Upper lobe of right lung (tissue), 1 donor: ENCODE data around the gene SLFN14. TPM values are rescaled to one million over a fixed set of nuclear protein-coding genes. Genes with fewer than 3 reads are reported as not detected.
"Not testable (repeated sequence)": the region's sequence is repeated elsewhere in the genome, so short reads cannot be mapped to it uniquely, and the experiment has no call there.

Experiments
- ATAC-seq: fragments of 200-7000 bp; cut with Tn5 transposase; one replicate; pipeline ENCODE4 v1.9.1; 2020; ENCODE audit warnings: mild to moderate bottlenecking, moderate library complexity
- DNase-seq: peaks from one replicate; pipeline ENCODE4 v3.0.0-alpha.2; 2020
- H3K27ac ChIP-seq: fragments of 200-600 bp; one replicate; pipeline ENCODE4 v1.8.0; 2022
- H3K27me3 ChIP-seq: fragments of 200-600 bp; one replicate; pipeline ENCODE4 v1.8.0; 2022; ENCODE audit warnings: mild to moderate bottlenecking
- H3K36me3 ChIP-seq: fragments of 200-600 bp; one replicate; pipeline ENCODE4 v1.8.0; 2022
- H3K4me1 ChIP-seq: fragments of 200-600 bp; one replicate; pipeline ENCODE4 v1.8.0; 2022
- H3K4me3 ChIP-seq: fragments of 200-600 bp; one replicate; pipeline ENCODE4 v1.8.0; 2022; ENCODE audit warnings: mild to moderate bottlenecking
- H3K9me3 ChIP-seq: fragments of 200-600 bp; one replicate; pipeline ENCODE4 v1.8.0; 2022
- CTCF ChIP-seq: fragments of 200-600 bp; IDR thresholded peaks from one replicate; pipeline ENCODE4 v1.8.0; 2022; ENCODE audit warnings: antibody characterized with exemption
- intact Hi-C: fragments of 100-400 bp; cut with DNase I; formaldehyde crosslinking; loops from one replicate; pipeline ENCODE4 v1.11.0; 2022
- total RNA-seq: library from RNA; stranded (reverse); fragmentation: NEBNext Ultra II Directional; extraction: Animal tissue kit (Norgen Biotek cat#: 25700); gene quantifications from one replicate; pipeline ENCODE4 v1.2.1, GENCODE V29; 2021
- donor health status: DM: no; HTN: yes; CAD: no; lungs with severe emphysema.

Gene SLFN14
- total RNA-seq, 1 donor from 2014 or later, result not detected

DNA sequence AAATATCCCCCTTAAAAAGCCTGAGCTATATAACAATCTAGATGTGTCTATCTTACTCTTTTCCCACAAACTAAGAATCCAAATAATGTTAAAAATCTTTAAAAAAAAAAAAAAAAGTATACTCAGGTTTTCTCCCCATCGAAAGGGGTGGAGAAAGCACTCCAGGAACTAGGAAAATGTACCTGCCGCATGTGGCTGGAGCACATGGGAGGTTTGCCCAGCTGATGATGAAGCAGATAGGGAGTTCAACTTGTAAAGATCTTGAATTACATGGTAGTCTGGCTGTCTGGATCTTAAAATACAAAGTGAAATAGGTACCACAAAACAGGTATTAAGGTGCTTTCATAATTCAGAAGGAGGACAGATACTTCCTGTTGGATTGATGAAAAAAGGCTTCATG lies 8.8 kb upstream of the SLFN14 start:
- peaks cover 8% of the 10 kb centered on the region for H3K36me3 ChIP-seq
- no peak for ATAC-seq
- no peak for TF ChIP-seq CTCF
- no peaks in the 10 kb centered on the region for H3K9me3 ChIP-seq
- intact Hi-C loops, result no loop called here
- peaks cover 35% of the 10 kb centered on the region for H3K4me1 ChIP-seq
- H3K27me3 ChIP-seq, result no peaks in the 10 kb centered on the region
- no peak overlapping the region for H3K4me3 ChIP-seq
- no peak overlapping the region for H3K27ac ChIP-seq
- no peak for DNase-seq

DNA sequence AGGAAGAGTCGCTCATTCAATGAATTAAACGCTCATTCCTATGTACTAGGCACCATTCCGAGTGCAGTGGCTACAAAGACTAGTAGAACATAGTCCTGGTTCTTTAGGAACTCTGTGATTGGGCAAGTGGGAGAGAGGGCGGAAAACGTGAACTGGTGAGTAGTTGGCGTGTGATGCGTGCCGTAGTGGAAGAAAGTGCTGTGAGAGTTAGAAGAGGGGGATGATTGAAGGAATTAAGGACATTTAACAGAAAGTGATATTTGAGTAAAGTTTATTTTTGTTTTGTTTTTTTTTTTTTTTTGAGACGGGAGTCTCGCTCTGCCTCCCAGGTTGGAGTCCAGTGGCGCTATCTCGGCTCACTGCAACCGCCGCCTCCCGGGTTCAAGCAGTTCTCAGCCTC lies 7.9 kb upstream of the SLFN14 start:
- no peak for DNase-seq
- no peaks in the 10 kb centered on the region for H3K36me3 ChIP-seq
- H3K27ac ChIP-seq, result peak overlapping the region; percentile 91
- H3K4me3 ChIP-seq, result peak overlapping the region; percentile 97
- peak; percentile 54 for ATAC-seq
- H3K9me3 ChIP-seq, result no peaks in the 10 kb centered on the region
- intact Hi-C loops, result no loop called here
- H3K27me3 ChIP-seq, result no peaks in the 10 kb centered on the region
- peaks cover 35% of the 10 kb centered on the region for H3K4me1 ChIP-seq
- no peak for TF ChIP-seq CTCF

DNA sequence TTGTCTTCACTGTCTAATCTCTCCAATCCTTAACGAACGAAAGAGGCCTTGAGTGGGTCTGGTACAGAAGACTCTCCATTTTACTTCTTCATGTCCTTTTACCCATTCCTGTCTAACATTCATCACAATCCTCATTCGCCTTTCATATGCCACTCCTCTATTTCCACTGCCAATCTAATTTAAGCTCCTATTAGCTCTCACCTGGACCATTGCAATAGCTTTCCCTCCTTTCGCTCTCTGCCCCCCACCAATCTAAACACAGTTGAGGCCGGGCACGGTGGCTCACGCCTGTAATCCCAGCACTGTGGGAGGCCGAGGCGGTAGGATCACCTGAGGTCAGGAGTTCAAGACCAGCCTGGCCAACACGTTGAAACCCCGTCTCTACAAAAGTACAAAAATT lies 6.3 kb upstream of the SLFN14 start:
- no peak overlapping the region for H3K27ac ChIP-seq
- H3K4me1 ChIP-seq, result peaks cover 35% of the 10 kb centered on the region
- ATAC-seq (no peak), DNase-seq (no peak)
- no peak for TF ChIP-seq CTCF
- intact Hi-C loops, result no loop called here
- H3K4me3 ChIP-seq, result peak overlapping the region; percentile 97
- no peaks in the 10 kb centered on the region for H3K9me3 ChIP-seq
- H3K36me3 ChIP-seq, result no peaks in the 10 kb centered on the region
- H3K27me3 ChIP-seq, result no peaks in the 10 kb centered on the region

DNA sequence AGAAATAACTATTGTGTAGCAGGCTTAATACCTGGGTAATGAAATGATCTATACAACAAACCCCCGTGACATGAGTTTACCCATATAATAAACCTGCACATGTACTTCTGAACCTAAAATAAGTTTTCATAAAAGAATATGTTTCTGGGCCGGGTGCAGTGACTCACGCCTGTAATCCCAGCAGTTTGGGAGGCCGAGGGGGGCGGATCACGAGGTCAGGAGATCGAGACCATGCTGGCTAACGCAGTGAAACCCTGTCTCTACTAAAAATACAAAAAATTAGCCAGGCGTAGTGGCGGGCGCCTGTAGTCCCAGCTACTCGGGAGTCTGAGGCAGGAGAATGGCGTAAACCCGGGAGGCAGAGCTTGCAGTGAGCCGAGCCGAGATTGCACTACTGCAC lies 2.6 kb upstream of the SLFN14 start:
- H3K4me3 ChIP-seq, DNase-seq, ATAC-seq, H3K4me1 ChIP-seq, H3K27ac ChIP-seq, intact Hi-C loops, H3K9me3 ChIP-seq, H3K36me3 ChIP-seq, H3K27me3 ChIP-seq: not testable (repeated sequence)

GRCh38 chr17:35559495-35560210 lies 966 bp downstream of the SLFN14 start:
- intact Hi-C loops, result no loop called here
- no peaks in the 10 kb centered on the region for H3K27me3 ChIP-seq
- H3K9me3 ChIP-seq, result no peaks in the 10 kb centered on the region
- ATAC-seq (no peak), DNase-seq (no peak)
- H3K27ac ChIP-seq, result no peak overlapping the region
- no peaks in the 10 kb centered on the region for H3K36me3 ChIP-seq
- no peaks in the 10 kb centered on the region for H3K4me1 ChIP-seq
- no peak for TF ChIP-seq CTCF
- no peak overlapping the region for H3K4me3 ChIP-seq

- intact Hi-C loops, result no loop called here
Measured at GRCh38 chr17:35557353-35557752, 3.3 kb downstream of the SLFN14 start.

More at GRCh38 chr17:35557353-35557752, 3.3 kb downstream of the SLFN14 start:
- Histone ChIP-seq H3K9me3 (no peaks in the 10 kb centered on the region), H3K27ac (no peak overlapping the region), H3K36me3 (no peaks in the 10 kb centered on the region), H3K4me1 (no peaks in the 10 kb centered on the region), H3K4me3 (no peak overlapping the region), H3K27me3 (no peaks in the 10 kb centered on the region)
- ATAC-seq (no peak), DNase-seq (no peak)
- no peak for TF ChIP-seq CTCF
